HG03175 (cell line): Measurements from ENCODE around the gene ADAM23.

Experiments
- ATAC-seq: cut with Tn5 transposase; IDR thresholded peaks from one replicate; pipeline ENCODE4 v1.9.1; 2021; ENCODE audit warnings: mild to moderate bottlenecking, moderate library complexity; ENCODE audit not compliant: unreplicated experiment

ADAM23 gene

DNA sequence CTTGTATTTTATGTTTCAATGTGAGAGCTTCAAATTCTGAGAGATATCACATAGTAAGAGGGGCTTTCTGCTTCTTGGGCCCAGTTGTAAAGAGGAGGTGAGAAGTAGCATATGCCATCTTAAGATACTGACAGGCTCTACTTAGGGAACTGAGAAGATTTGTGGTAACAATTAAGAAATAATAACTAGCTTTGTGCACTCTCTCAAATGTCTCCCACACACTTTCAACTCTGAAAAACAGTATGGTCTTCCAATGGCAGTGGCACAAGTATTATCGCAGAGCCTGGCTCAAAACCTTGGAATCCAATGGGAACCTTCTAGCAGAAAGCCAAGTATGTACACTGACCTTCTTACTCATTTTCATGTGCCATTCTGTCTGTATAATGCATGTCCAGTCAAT, 118.6 kb downstream of the ADAM23 start:
- ATAC-seq, result no peak

DNA sequence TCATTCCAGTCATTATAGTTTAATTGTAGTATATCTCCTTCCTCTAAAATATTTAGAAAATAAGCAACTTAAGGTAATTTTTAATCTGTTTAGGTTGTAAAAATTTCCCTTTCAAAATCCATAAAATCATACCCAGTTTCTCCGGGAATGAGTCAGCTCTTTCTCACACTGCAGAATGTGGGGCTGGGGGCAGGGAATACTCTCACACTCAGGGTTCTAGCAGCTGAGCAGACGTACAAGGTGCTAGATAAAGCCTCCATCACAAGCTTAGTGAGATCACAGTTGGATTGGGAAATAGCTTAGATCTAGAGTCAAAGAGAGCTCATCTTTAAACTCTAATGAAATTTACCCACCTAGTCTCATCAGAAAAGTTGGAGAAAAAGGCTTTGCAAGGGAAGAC, 119.0 kb downstream of the ADAM23 start:
- ATAC-seq, result no peak

DNA sequence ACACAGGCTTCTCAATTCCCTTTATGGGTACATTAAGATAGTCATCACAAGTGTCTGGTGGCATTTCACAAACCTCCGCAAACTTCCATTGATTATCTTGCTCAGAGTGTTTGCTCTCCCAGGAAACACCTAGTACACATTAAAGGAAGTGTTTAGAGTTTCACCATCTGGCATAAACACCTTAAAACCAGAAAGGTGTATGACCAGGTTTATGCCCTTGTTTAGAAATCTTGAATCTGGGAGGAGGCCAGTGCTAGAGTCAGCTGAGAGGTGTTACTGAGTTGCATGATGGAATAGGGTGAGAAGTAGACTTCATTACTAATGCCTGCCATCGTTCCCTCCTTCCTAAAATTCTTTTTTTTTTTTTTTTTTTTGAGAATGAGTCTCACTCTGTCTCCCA, 120.0 kb downstream of the ADAM23 start:
- ATAC-seq, result no peak

DNA sequence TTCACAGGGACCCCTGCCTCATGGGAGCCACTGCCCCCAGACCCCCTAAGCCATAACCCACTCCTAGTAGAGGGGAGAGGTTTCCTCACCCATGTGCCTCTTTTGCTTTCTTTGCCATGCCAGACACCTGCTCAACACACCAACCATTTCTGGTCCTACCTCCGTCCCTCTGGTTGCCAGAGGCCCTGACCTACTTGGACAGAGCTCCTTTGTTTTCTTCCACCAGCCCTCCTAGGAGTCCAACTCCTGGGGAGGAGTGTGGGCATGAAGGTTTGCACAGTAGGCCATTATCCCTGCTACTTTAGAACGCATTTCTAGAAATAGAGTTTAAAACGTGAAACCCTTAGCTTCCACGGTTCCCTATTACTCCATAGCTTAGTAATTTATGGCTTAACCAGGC, 122.3 kb downstream of the ADAM23 start:
- ATAC-seq, result no peak

DNA sequence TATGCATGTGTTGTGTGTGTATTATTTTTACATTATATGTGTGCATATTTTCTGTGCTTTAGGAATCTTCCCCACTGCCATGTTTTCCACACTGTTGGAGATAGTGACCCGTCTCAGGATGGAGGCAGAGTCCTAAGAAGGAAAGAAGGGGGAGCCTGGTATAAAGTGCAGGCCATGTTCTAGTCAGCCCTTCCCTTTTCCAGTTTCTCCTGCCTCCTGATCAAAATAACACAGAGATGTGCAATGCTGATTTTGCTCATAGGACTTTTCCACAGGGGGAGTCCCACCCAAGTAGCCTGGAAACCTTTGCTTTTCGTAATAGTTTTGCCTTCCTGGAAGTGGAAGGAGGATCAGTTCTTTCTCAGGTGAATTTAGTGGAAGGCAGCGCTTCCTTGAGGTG, 126.1 kb downstream of the ADAM23 start:
- ATAC-seq, result no peak

DNA sequence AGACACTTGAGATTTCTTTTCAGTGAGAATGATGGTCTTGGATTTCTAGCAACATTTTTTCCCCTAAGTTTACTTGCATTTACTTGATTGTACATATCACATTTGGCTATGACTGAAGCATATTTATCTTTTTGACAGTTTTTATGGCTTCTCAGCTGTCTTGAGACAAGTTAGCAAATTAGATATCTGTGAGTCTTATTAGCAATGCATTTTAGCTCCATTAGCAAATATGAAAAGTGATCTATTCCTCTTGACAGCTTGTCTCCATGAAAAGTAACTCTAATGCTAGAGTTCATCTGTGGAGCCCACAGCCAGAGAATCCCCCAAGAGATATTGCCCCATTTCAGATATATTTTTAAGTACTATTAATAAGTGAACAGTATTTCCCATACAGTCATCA, 126.9 kb downstream of the ADAM23 start:
- ATAC-seq, result no peak

DNA sequence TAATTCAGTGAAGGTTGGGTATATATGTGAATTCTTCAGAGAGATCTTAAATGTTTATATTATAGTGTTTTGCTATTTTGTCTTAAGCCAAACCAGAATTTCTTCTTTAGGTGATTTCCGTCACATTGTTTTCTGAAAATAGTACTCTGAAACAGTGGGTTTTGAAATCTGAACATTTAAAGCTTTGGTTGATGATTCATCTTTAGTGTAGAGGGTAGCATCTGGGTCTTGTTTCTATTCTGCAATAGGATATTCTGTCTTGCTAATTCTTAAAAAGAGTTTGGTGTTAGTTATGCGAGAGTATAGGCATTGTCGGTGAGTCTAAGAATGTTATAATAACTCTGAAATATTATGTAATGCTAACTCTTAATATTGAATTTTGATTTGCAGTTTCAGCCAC, 129.4 kb downstream of the ADAM23 start:
- ATAC-seq, result no peak

DNA sequence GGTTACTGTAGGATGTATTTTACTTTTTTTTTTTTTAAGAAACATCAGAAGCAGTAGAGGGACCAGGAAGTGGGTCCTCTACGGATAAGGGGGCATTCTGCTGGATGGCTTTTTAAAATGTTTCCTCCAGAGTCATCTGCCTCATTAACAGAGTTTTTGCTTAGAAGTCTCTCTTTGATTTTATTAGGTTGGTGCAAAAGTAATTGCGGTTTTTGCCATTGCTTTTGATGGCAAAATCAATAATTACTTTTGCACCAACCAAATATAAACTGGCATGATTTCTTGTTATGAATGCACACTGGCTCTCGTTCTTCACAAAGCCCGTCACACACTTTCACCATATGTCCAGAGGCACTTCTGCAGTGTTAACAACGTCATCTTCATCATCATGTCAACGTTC, 130.5 kb downstream of the ADAM23 start:
- no peak for ATAC-seq

DNA sequence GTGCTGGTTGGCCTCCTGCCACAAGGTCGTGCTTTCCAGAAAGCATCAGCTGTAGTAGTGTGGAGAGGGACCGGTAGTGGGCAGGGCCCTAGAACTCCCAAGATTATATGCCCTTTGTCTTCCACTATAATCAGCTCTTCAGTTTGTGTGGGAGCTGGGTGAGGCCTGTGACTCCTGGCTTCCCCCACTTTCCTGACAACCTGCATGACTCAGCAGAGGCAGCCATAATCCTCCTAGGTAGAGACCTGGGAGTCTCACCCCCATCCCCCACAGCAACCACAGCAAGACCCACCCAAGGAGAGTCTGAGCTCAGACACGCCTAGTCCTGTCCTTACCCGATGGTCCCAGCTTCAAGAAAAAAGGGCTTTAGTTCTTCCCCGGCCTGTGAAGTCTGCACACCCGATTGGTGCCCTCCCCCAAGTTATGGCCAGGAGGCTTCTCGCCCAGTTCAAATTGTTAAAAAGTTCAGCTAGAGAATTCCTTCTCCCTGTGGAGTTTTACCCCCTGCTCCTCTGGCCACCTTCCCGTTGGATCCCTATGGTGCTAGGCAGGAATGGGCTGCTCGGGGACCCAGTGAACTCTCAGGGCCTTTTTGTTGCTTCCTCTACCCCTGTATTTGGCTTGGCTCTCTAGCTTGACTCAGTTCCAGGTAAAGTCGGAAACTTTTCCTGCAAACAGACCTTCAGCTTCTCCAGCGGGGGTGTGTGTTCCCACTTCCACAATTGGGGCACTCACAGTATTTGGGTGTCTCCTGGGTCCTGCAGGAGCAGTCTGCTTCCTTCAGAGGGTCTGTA, 141.2 kb downstream of the ADAM23 start:
- ATAC-seq, result no peak

DNA sequence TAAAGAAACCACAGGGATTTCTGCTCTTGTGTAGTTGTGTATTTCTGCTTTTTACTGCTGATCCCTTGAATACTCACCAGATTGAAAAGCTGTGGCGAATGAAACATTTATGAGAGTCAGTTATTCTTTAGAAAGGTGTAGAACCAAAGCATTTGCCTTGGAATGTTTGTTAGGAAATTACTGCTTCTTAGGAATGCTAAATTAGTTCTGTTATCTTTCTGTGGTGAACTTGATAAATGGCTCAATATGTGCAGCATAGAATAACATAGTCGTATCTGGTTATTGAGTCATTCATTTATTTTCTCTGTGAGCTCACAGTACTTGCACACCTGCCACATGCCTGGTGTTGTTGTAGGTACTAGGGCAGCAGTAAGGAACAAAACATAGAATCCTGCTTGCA, 142.0 kb downstream of the ADAM23 start:
- no peak for ATAC-seq

DNA sequence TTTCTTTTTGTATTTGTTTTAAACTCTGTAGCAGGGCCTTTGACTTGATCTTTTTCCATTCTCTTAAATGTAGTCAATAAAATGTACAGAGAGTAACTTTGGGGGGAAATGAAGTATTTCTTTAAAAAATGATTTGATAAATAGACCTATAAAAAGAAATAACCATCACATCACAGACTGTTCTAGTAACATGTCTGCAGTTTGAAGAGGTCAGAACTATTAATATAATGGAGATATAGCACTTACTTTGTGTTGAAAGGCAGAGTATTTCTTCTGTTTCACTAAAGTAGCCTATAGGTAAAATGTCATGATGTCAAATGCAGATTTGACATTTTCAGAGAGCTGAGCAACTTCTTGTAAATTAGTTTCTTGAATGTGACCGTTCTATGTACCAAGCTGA, 143.3 kb downstream of the ADAM23 start:
- ATAC-seq, result no peak

DNA sequence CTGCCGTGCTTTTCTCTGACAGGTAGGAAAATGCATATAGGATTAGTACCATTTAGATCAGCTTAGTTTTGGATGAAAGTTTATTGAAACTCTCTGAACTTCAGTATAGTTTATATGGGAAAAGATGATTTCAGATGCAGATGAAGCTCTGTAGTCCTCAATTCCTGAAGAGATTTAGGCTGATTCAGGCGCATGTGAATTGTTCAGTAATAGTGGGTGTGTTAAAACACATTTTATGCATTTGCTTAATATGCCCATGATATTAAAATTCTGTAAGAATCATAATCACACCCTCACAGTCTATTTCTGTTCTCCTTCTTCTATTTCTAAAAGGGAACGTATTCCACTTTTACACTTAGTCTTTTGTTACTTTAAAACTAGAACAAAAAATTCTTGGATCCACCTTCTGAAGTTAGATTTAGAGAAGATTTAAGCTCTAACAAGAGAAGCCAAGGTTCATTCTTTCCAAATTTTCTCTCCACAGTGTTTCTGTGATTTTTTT, 154.4 kb downstream of the ADAM23 start:
- no peak for ATAC-seq

DNA sequence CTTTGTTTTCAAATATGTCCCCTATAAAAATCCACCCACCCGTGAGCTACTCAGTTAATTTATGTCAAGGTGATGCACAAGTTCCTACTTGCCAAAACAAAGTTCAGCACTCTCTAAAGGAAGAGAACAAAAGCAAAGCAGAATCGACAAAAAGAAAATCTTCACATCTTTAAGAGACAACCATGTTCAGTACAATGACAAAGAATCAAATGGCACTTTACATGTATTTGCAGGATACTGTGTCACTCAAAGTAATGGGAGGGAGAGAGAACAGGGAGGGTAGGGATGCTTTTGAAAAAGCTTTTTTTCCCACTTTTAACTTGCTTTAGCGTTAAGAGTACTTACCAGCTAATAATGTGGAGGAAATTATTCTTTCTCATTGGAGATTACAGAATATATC, 159.9 kb downstream of the ADAM23 start:
- ATAC-seq, result no peak

DNA sequence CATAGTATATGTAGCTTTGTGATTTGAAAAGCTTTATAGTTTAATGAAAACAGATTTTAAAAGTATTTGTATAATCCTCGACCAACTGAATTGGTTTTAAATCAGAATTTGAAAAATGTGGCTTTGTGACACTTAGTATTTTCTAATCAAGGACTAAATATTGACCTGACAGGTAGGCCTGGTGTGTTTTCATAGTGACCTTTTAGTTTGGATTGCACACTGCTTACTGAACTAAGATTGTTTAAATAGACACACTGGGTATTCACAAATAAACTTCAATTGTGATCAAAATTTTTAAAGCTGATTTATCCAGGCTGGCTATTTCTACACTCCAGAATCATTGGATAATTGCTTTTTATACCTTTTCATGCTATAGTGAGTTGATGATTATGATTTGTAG, 167.1 kb downstream of the ADAM23 start:
- ATAC-seq, result no peak

DNA sequence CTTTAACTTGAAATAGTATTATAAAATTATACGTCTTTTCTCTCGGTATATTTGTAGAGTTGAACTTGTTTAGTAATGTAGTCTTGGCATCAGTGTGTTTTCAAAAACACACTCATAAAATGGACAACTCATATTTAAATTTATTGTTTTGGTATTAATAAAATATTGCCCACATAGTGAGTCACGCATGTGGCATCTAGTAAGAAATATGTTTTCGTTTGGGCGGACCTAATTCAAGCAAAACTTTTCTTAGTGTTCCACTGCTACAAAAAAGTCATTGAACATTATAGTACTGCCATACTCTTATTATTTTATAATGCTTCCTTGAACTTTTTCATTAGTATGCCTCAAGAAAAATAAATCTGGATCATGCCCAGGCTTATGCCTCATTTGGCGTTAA, 167.9 kb downstream of the ADAM23 start:
- ATAC-seq, result no peak

DNA sequence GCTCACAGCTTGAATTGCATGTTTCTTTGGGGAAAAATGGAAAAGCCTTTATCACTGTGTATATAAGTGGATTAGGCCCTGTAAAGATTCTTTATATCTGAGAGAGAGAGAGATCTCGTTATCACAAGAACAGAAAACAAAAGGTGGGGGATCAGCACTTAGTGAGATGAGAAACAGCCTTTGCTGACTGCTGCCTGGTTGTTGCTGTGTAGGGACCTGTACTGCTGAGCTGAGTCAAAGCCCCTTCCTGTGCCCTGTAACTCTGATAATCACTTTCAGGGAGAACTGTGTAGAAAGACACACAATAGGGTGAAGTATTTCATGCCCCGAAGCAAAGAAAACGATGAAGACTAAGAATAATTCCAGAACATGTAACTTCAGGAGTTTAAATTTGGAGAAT, 168.4 kb downstream of the ADAM23 start:
- no peak for ATAC-seq

DNA sequence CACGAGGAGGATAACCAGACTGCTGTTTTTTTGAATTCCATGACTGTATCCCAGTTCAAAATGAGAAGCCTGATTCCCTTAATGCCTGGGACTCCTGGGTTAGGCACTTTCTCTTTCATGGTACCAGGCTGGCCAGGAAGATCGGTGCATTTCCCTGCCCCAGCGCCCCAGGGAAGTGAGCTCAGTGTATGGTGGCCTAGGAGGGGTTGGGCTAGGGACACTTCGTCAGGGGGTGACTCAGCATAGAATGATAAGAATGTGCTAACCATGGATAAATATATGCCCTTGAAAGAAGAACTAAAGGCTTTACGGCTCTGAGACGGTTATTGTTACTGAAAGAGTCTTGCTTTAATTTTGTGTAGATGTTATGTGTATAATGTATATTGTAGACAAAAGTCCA, 171.5 kb downstream of the ADAM23 start:
- ATAC-seq, result no peak

DNA sequence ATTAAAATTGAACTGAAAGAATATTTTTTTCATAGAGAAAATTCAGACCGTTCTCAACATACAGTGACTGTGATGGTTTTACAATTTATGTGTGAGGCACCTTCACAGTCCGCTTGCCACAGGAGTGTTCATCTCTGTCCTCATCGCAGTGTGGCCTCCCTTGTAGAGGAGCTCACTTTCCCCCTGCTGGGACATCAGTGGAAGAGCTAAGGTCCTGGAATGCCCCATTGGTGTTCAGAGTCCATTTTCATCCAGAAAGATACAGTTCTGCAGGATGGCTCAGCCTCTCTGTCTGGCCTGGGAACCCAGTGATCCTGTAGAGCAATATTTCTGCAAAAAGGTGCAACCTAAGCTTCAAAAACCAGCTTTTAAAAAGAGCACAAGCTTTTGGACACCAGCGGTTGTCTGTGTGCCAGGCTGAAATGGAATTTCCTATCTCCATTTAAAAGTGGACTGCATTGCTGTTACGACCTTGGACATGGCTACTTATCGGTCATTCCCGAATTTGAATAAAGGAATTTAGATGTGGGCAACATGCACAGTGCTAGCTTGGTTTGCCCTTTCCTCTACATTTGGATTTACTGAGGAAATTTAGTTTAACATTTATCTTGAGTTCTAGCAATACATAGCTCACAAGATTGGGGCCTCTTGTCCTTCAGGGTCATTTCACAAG, 172.2 kb downstream of the ADAM23 start:
- ATAC-seq, result no peak

DNA sequence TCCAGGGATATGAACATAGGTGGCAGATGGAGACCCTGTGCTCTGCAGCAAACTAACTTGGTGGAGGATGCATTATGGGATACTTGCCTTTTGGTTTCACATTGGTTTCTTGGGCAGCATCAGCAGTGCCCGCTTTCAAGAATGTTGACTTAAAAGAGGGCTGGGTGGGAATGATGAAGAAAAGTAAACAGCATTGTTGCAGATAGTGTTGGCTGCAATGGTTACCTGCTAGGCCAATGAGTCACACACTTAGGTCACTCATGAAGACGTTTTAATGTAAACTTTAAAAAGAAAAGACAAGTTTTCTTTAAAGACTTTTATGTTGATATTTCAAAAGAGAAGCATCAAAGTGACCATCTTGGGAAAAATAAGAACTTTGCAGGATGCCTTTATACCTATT, 172.8 kb downstream of the ADAM23 start:
- ATAC-seq, result no peak

DNA sequence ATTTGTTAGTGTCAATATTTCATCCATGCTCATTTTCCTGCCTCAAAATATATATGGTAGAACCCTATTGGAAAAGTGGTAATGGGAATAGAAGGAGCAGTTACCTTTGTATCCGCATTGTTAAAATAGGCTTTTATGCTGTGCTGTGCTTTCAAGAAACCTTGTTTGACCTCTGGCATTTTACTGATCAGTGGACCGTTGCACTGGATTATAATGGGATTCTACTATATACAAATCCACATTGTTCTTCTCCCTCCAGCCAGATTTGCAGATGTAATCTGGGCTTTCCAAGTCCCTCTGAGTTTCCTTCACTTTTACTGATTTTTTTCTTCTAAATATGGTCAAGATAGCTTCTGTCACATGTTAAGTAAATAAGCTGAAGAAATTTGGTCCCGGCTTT, 175.7 kb downstream of the ADAM23 start:
- ATAC-seq, result no peak

DNA sequence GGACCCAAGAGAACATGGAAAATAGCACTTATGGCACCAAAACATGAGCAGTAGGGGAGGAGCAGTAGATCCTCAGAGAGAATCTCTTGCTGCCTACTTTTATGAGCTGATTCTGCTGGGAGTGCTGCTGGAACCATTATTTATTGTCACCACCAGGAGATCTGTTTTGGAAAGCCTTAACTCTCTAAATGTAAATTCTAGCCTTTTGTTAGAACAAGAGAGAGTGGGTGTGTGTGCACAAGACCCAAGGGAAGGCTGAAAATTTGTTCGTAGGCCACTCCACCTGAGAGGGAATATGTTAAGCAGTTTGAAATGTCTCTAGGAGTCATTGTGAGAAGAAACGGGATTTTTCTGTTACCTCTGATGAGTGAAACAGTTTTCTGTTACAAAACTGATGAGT, 182.8 kb downstream of the ADAM23 start:
- ATAC-seq, result no peak

DNA sequence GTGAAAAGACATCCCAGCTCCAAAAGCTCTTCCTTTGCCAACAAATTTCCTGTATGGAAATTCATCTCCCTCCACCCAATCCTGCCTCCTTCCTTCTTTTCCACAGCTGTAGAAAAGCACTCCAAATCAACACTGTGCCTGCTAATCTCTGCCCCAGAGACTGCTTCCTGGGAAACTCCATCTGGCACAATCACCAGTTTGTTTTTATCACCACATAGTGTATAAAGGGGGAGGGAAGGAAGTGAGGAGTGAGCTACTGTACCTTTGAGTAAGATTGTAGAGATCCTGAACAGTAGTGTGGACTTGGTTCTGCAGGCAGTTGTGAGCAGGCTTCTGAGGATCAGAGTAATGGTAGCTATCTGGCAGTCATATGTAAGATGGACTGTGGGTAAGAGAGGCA, 184.3 kb downstream of the ADAM23 start:
- ATAC-seq, result no peak

DNA sequence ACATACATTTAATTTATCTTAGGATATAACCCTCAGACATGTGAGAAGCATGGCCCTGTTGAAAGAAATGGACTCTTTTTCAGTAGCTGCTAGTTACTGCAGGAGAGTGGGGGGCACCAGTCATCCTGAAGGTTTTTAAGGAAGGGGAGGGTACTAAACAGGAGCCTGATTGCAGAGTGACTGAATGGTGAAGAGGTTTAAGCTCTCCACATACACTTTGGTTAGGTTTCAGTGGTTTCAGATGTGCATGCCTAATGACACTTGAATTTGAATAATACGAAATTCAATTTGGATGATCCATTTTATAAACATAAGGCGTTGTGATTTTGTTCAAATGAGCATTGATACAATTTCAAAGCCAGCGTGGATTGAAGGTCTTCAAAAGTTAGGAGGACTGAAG, 188.0 kb downstream of the ADAM23 start:
- ATAC-seq, result no peak
